GM19395 (cell line): ENCODE results near the gene TMEM184B.

Experiments
- ATAC-seq: cut with Tn5 transposase; IDR thresholded peaks from one replicate; pipeline ENCODE4 v1.9.1; 2021; ENCODE audit warnings: mild to moderate bottlenecking, moderate library complexity; ENCODE audit not compliant: unreplicated experiment

TMEM184B gene

DNA sequence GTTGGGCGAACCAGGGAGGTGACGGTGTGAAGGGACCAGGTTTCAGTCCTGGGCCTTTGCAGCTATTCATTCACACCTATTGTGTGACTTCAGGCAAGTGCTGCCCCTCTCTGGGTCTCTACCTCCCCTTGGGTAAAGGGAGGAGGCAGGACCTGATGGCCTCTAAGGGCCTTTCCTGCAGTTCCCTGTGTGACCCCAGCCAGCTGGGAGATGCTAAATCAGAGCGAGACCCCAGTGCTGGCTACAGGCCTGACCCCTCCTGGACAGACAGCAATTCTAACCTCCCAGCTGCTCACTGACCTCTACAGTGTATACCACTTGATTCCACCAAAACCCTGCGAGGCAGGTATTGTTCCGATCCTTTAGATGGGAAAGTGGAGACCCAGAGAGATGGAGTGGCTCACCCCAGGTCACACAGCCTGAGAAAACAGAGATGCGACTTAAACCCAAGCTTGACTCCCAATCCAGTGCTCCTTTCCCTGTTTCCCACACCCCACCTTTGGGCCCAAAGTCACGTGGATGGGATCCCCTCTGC, 64.8 kb downstream of the TMEM184B start:
- ATAC-seq: no peak

DNA sequence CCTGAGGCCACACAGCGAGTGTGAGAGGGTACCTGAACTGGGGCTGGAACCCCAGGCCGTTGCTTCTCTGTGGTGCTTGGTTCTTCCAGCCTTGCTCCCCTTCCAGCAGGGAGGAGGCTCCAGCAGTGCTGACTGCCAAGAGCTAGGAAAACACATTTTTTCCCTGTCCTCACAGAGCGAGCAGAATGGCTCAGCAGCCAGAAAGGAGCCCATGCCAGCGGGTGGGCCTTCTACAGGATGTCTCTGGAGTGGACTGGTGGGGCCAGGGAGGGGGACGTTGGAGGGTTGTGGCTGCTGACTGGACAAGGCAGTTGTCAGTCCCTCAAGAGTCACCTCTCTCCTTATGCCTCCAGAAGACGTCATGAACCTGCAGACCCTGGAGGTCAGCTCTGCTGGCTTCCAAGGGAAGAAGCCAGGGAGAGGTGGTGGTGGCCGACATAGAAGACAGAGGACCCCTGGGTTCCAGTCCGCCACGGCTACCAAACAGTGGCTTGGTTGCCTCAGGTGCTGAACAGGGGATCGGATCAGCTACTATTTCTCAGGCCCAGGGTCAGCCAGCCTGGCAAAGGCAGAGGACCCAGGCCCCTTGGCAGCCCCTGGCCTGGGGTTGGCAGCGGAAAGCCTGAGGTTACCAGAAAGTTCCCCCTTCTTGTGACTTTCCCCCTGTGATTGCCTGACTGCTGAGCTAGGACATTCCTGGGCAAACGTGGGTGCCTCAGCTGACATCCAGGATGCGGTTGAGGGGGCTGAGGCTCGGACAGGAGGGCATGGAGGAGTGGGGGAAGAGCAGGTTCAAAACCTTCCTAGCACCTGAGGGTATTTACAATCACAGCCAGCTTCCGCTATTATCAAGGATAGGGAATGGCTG, 67.3 kb downstream of the TMEM184B start:
- ATAC-seq: no peak

DNA sequence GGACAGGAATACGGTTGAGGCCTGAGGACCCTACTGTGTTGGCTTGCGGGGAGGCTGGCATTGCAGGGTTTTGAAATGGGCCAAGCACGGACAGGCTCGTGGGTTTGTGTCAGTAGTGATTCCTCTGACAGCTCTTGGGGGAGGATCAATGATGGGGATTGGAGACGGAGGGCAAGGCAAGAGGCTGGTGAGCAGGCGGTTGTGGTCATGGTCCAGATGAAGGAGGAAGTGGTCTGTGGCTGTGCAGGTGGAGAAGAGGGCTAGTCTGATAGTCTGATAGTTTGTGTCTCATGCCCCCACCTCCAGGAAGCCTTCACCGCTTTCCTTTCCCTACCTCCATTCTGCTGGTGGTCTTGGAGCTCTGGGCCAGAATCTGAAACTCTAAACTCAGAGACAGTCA, 68.0 kb downstream of the TMEM184B start:
- no peak for ATAC-seq

DNA sequence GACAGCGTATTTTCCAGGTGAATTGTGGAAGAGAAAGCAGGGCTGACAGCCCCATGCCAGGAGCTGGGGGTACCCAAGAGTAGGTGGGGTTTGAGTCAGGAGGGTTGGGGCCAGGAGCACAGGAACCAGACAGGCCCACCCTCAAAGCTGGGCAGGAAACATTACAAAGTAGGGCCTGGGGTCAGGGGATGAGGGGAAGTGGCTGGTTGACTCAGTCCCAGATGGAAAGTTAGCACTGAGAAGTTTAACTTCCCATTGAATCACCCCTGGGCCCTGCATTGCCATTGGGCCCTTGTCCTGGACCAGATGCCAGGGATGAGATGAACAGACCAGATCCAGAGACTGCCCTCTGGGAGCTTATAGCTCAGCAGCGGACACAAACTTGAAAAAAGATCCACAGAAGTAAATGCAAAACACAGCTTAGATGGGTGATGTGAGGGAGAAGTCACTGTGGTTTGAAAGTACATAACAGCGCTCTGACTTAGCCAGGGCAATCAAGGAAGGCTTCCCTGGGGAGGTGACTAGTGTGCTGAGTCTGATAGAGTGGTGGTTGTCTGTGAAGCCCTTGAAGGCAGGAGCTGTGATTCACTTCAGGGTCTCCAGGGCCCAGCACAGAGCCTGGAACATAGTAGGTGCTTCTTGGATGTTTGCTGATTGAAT, 68.8 kb downstream of the TMEM184B start:
- no peak for ATAC-seq

DNA sequence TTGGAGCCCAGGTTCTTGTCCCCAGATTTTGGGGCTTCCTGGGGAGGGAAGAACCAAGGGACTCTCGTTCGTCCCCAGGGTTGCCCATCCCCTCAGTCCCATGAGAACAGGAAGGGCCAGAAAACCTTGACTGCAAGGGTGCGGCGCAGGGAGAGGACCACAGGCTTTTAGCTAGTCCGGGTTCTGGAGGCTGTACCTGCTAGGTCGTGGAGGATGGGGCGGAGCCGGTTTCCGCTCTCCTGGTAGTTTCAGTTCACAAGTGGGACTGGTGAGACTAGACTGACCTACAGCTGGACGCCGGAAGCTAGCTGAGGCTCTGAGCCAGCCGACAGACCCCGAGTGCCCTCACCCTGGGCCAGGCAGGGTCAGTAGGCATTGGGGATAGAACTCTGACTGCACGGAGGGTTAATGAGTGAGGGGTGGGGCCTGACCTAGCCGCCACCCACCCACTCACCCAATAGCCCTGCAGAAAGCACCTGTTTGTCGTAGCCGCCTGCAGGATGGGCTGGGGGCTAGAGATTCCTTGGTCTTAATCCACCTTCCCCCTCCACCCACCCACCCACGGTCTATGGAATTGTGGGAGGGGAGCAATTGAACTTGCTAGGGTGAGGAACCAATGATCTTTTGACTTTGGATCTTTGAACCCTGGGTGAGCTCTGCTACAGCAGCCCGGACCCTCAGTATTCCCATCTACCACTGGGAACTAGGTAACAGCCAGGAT, 69.6 kb downstream of the TMEM184B start:
- no peak for ATAC-seq

DNA sequence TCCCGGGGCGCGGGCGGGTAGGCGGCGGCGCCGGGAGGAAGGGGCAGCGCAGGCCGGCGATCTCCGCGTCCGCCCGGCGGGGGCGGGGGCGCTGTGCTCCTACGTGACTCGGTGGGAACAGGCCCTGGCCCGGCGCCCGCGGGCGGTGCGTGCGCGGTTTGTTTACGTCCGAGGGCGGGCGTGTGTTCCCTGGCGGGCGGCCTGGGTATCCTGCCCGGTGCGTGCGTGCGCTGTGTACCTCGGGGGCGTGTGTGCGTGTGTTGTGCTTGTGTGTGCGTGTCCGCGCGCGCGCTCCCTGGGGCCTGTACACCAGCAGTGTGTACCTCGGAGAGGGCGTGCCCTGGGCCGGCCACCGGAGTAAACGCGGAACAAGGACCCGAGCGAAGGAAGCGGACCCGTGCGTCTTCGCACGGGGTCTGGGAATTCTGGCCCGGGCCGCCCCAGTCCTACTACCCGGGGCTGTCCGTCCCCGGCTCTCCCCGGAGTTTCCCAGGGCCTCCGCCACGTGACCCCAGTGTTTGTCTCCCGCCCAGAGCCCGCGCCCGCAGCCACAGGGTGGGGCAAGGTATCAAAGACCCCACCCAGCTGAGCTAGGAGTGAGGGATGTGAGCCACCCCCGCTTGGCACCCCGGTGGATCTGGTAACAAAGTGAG, 70.2 kb downstream of the TMEM184B start:
- ATAC-seq: no peak

DNA sequence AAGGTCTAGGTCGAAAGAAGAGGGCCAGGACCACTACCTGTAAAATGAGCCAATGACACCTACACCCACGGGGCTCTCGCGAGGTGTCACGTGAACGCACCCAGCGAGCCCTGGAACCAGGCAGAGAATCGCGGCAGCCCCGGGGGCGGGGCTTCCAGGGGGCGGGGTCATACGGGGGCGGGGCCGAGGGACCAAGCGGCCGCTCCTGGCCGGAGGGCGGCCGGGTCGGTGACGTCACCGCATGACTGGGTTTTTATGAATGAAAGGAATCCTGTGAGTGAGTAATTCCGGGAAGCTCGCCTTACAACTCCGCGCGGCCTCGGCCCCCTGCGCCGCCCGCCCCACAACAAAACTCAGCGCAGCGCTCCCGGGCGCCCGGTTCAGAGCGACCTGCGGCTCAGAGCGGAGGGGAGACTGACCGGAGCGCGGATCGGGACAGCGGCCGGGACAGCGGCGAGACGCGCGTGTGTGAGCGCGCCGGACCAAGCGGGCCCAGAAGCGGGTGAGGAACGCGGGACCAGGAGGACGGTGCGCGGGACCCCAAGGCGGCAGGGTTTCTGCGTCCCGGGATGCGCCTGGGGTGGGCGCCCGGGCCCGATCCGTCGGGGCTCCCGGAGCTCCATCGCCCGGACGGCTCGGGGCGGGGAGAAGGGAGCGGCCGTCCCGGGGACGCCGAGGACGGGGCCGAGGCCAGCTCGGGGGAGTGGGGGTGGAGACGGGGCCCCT, 70.9 kb downstream of the TMEM184B start, which contains the start of gene MAFF:
Gene MAFF (plus strand): TSS at position 284 of the 726 bp plus-strand sequence. CDS start 11,860 bp downstream, outside the sequence.
- ATAC-seq: peak; percentile 66

DNA sequence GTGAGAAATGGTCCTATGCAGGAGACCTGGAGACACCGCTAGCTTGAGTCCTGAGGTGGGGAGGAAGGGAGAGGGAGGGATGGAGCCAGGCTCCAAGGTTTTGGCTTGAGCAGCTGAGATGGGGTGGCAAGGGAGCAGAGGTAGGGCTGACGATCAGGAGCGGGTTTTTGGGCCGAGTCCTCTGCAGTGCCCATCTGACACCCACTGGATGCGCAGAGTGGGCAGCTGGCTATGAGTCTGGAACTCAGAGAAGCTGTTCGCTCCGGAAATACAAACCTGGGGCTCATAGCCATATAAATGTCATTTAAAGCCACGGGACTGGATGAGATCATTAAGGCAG, 71.5 kb downstream of the TMEM184B start:
- no peak for ATAC-seq

DNA sequence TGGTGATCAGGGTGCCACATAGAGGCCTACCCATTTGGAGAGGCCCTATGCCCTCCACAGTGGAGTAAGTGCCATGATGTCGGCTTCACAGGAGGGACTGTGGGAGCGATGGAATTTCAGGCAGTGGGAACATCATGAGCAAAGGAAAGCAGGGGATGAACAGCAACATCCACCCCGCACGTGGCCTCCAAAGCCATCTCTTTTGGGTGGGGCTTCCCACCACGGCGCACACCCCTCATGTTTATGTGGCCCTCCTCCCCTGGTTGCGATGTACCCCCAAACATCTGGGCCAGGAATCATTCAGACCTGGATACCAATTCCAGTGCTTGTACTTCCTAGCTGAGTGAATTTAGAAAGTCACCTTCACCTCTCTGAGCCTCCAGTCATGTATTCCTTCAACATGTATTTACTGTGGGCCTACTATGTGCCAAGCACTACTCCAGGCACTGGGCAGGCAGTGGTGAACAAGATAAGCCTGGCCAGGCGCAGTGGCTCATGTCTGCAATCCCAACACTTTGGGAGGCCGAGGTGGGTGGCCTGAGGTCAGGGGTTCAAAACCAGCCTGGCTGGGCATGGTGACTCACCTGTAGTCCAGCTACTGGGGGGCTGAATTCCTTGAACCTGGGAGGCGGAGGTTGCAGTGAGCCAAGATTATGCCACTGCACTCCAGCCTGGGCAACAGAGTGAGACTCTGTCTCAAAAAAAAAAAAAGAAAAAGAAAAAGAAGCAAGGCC, 72.8 kb downstream of the TMEM184B start:
- ATAC-seq: no peak

DNA sequence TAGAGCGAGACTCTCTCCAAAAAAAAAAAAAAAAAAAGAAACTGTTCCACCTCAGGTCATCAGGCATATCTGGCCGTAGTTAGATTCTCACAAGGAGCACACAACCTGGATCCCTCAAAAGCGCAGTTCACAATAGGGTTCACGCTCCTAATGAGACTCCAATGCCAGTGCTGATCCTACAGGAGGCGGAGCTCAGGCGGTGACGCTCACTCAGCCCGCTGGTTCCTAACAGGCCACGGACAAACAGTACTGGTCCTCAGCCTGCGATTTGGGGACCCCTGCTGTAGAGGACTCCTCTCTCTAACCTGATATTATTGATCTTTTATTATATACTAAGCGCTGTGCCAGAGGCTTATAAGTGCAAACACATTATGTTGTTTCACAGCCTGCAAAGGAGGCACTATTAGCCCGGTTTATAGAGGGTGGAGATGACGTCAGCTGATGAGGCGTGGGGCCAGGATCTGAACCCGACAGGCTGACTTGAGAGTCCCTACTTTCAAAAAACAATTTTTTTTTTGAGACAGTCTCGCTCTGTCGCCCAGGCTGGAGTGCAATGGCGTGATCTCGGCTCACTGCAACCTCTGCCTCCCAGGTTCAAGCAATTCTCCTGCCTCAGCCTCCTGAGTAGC, 75.9 kb downstream of the TMEM184B start:
- no peak for ATAC-seq

DNA sequence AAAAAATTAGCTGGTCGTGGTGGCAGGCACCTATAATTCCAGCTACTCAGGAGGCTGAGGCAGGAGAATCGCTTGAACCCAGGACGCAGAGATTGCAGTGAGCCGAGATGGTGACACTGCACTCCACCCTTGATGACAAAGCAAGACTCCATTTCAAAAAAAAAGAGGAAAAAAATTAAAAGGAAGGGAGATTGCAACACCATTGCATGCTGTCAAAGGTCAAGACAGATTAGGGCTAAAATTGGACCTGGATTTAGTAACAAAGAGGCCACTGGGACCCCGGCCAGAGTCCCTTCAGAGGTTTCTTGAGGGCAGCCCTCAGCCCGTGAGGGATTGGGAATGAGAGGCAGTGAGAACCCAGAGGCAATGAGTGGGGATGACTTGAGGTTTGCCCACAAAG, 79.2 kb downstream of the TMEM184B start:
- no peak for ATAC-seq

DNA sequence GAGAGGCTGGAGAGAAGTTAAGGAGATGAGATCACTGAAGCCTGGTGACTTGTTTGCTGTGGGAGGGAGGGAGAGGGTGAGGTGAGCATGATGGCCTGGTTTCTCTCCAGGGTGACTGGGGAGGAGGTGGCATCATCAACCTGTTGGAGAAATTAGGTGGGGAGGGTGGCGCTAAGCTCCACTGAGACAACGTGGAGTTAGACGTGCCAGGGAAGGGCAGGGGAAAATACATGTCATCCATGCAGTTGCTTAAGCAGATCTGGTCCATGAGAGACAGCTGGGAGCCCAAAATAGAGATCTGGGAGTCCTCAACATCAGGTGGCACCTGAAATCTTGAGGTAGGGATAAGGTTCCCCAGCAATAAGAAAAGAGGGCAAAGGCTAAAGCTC, 80.3 kb downstream of the TMEM184B start:
- ATAC-seq: no peak

DNA sequence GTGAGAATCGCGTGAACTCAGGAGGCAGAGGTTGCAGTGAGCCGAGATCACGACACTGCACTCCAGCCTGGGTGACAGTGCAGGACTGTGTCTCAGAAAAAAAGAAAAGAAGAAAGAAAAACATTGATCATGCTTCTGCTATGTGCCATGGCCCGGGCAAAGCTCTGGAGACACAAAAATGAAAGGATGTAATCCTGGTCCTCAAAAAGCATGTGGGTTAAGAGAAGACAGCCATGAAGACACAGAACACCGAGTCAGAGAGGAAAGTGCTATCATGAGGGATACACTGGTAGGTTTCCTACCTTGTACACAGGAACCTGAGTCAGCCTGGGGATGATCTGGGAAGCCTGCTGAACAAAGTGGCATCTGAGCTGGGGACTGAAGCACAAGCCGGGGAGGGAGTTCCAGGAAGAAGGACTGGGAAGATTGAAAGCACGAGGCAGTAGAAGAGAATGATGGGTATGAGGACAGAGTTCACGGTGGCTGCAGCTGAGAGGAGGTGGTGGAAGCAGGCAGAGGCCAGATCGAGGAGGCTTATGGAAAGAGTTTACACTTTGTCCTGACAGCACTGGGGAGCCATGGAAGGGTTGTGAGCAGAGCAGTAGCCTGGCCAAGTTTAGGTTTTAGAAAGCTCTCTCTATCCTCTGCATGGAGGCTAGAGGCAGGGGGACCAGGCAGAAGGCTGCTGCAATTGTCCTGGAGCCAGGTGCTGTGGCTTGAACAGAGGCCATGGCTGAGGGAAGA, 80.9 kb downstream of the TMEM184B start:
- ATAC-seq: no peak

DNA sequence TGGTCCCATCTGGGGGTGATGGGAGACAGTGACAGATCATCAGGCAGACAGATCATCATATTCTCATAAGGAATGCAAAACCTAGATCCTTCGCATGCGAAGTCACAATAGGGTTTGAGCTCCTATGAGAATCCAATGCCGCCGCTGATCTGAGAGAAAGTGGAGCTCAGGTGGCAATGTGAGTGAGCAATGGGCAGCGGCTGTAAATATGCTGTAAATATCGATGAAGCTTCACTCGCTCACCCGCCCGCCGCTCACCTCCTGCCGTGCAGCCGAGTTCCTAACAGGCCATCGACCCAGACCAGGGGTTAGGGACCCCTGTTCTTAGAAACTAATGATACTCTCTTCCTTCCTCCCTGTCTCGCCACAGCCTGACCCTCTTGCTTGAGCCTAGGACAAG, 81.8 kb downstream of the TMEM184B start:
- no peak for ATAC-seq

DNA sequence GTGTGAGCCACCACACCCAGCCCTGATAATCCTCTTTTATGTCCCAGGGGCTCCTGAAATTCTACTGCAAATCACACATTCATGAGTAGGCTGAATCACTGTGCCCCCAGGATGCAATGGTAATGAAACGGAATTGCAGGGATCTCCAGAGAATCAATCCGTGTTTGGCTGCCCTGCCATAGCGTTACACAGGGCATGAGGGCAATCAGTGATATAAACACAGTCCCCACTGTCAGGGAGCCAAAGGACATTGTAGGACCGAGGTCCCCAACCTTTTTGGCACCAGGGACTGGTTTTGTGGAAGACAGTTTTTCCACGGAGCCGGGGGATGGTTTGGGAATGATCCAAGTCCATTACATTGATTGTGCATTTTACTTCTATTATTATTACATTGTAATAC, 82.2 kb downstream of the TMEM184B start:
- ATAC-seq: no peak

DNA sequence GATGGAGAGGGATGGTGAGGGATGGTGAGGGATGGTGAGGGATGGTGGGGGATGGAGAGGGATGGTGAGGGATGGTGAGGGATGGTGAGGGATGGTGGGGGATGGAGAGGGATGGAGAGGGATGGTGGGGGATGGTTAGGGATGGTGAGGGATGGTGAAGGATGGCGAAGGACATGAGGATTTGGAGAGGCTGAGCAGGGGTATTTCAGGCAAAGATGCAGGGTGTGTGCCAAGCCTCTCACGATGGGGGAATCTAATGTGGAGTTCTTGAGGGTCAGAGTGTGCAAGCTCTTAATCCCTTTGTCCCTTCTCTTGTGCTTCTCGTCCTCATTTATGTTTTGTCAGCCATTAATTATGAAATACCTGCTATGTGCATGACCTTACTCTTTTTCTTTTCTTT, 83.7 kb downstream of the TMEM184B start:
- no peak for ATAC-seq

DNA sequence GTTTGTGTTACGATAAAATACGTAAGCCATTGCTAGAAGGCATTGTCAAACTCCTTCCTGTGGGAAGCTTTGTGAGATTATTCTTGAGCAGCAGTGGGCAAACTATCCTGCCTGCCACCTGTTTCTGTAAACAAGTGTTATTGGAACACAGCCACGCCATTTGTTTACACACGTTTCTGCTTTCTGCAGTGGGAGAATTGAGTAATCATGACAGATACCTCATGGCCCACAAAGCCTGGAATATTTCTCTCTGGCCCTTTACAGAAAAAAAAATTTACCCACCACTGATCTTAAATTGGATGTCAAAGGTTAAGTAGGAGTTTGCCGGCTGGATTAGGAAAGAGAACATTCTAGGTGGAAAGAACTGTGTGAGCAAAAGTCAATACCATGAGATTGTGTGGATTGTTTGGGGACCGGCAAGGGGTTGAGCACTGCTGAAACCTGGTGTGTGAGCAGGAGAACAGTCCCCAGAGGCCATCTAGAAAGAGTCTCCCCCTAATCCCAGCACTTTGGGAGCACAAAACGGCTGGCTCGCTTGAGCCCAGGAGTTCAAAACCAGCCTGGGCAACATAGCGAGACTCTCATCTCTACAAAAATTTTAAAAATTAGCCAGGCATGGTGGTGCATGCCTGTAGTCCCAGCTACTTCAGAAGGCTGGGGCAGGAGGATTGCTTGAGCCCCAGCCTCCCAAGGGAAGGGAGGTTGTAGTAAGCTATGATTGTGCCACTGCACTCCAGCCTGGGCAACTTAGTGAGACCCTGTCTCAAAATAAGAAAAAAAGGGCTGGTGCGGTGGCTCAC, 85.2 kb downstream of the TMEM184B start:
- ATAC-seq: no peak

DNA sequence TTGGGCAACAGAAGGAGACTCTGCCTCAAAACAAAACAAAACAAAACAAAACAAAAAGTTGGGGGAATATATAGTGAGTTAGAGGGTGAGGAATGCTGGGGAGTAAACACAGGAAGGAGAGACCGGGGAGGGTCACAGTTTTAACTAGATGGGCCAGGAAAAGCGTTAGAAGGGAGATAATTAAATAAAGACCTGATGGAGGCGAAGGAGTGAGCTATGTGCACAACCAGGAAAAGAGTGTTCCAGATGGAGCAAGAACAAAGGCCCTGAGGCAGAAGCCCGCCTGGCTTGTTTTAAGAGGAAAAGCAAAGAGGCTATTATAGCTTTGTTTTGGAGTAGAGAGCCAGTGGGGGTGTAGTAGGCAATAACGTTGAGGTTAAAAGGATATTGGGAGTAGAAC, 86.4 kb downstream of the TMEM184B start:
- ATAC-seq: no peak
